ENCODE results near the gene DMBX1. TPM values are rescaled to one million over a fixed set of nuclear protein-coding genes. Genes with fewer than 3 reads are reported as not detected.
A peak's percentile ranks its signal among the peaks of the same experiment; 100 is the strongest.

DMBX1 gene
- total and polyA plus RNA-seq, 9 of the 15 experiments (the other 6 are each of a cell fraction or from before 2014, with no cell fraction given) = 0.25 to 4.3 (median 1.0) TPM

DNA sequence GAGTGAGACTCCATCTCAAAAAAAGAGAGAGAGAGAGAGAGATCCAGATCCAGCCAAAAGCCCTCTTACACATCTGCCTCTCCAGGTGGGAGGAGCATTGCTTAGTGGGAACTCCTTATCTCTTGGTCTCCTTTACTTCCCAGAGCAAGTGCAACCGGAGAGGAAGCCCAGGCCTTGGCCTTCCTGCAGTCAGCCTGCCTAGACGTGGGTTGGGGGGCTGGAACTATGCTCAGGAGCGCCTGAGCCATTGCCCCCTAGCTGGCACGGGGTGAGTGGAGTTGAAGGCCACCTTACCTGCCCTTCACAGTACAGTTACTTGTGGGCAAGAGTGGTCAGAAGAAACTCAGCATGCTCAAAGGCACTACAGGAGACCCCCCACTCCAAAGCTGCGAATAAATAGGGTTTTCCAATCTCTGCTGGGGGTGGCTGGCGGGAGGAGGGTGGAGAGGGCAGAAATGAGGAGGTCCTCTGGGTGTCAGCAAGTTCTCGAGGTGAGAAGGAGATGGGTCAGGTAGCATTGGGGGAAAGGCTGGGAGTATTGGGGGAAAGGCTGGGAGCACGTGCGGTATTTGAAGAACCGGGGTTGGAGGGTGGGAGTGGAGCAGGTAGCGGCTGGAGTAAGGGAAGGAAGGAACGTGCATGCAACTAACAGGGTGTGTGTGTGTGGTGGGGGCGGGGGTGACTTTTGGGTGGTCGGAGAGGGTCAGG is 4.7 kb upstream of the DMBX1 start (continued):
- TF ChIP-seq, protein P1, sequence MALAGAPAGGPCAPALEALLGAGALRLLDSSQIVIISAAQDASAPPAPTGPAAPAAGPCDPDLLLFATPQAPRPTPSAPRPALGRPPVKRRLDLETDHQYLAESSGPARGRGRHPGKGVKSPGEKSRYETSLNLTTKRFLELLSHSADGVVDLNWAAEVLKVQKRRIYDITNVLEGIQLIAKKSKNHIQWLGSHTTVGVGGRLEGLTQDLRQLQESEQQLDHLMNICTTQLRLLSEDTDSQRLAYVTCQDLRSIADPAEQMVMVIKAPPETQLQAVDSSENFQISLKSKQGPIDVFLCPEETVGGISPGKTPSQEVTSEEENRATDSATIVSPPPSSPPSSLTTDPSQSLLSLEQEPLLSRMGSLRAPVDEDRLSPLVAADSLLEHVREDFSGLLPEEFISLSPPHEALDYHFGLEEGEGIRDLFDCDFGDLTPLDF (CRISPR knock-in tag; IDR thresholded peaks at IDR 0.05) = 0 out of 2 replicates have a peak, but pooled peaks have one; percentile 43
- TF ChIP-seq HNRNPLL (IDR thresholded peaks at IDR 0.05; ENCODE audit: low read depth, low read length, poor library complexity, severe bottlenecking) = no peak
- no peak for TF ChIP-seq TCFL5 (CRISPR knock-in tag; conservative IDR thresholded peaks at IDR 0.05)
- no peak for TF ChIP-seq TFAM (CRISPR knock-in tag; conservative IDR thresholded peaks at IDR 0.05)
- TF ChIP-seq, protein P2, sequence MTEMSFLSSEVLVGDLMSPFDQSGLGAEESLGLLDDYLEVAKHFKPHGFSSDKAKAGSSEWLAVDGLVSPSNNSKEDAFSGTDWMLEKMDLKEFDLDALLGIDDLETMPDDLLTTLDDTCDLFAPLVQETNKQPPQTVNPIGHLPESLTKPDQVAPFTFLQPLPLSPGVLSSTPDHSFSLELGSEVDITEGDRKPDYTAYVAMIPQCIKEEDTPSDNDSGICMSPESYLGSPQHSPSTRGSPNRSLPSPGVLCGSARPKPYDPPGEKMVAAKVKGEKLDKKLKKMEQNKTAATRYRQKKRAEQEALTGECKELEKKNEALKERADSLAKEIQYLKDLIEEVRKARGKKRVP (CRISPR knock-in tag; IDR thresholded peaks at IDR 0.05) = no peak
- TF ChIP-seq ZNF436 (CRISPR knock-in tag; IDR thresholded peaks at IDR 0.05) = no peak
- TF ChIP-seq HIVEP1 (CRISPR knock-in tag; IDR thresholded peaks at IDR 0.05) = no peak
- TF ChIP-seq ZNF668 (CRISPR knock-in tag; IDR thresholded peaks at IDR 0.05) = no peak
- TF ChIP-seq, protein P3, sequence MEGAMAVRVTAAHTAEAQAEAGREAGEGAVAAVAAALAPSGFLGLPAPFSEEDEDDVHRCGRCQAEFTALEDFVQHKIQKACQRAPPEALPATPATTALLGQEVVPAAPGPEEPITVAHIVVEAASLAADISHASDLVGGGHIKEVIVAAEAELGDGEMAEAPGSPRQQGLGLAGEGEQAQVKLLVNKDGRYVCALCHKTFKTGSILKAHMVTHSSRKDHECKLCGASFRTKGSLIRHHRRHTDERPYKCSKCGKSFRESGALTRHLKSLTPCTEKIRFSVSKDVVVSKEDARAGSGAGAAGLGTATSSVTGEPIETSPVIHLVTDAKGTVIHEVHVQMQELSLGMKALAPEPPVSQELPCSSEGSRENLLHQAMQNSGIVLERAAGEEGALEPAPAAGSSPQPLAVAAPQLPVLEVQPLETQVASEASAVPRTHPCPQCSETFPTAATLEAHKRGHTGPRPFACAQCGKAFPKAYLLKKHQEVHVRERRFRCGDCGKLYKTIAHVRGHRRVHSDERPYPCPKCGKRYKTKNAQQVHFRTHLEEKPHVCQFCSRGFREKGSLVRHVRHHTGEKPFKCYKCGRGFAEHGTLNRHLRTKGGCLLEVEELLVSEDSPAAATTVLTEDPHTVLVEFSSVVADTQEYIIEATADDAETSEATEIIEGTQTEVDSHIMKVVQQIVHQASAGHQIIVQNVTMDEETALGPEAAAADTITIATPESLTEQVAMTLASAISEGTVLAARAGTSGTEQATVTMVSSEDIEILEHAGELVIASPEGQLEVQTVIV (CRISPR knock-in tag; IDR thresholded peaks at IDR 0.05; ENCODE audit: borderline replicate concordance) = no peak
- no peak for TF ChIP-seq BDP1 (IDR thresholded peaks at IDR 0.05; ENCODE audit: insufficient read depth, insufficient read length)
- TF ChIP-seq ZNF3 (CRISPR knock-in tag; IDR thresholded peaks at IDR 0.05) = no peak
- TF ChIP-seq, protein P4, sequence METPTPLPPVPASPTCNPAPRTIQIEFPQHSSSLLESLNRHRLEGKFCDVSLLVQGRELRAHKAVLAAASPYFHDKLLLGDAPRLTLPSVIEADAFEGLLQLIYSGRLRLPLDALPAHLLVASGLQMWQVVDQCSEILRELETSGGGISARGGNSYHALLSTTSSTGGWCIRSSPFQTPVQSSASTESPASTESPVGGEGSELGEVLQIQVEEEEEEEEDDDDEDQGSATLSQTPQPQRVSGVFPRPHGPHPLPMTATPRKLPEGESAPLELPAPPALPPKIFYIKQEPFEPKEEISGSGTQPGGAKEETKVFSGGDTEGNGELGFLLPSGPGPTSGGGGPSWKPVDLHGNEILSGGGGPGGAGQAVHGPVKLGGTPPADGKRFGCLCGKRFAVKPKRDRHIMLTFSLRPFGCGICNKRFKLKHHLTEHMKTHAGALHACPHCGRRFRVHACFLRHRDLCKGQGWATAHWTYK (CRISPR knock-in tag; IDR thresholded peaks at IDR 0.05) = no peak
- no peak for TF ChIP-seq SLC30A9 (CRISPR knock-in tag; IDR thresholded peaks at IDR 0.05)
- TF ChIP-seq, protein P5, sequence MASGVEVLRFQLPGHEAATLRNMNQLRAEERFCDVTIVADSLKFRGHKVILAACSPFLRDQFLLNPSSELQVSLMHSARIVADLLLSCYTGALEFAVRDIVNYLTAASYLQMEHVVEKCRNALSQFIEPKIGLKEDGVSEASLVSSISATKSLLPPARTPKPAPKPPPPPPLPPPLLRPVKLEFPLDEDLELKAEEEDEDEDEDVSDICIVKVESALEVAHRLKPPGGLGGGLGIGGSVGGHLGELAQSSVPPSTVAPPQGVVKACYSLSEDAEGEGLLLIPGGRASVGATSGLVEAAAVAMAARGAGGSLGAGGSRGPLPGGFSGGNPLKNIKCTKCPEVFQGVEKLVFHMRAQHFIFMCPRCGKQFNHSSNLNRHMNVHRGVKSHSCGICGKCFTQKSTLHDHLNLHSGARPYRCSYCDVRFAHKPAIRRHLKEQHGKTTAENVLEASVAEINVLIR (CRISPR knock-in tag; IDR thresholded peaks at IDR 0.05) = no peak
- TF ChIP-seq, protein P6, sequence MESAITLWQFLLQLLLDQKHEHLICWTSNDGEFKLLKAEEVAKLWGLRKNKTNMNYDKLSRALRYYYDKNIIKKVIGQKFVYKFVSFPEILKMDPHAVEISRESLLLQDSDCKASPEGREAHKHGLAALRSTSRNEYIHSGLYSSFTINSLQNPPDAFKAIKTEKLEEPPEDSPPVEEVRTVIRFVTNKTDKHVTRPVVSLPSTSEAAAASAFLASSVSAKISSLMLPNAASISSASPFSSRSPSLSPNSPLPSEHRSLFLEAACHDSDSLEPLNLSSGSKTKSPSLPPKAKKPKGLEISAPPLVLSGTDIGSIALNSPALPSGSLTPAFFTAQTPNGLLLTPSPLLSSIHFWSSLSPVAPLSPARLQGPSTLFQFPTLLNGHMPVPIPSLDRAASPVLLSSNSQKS (CRISPR knock-in tag; IDR thresholded peaks at IDR 0.05) = no peak
- no peak for TF ChIP-seq CEBPG (CRISPR knock-in tag; IDR thresholded peaks at IDR 0.05)
- TF ChIP-seq CEBPG (tag; conservative IDR thresholded peaks at IDR 0.05 in 1 of 2, IDR thresholded peaks at IDR 0.05 in 1 of 2) = no peak
- TF ChIP-seq RCOR1 (IDR thresholded peaks at IDR 0.05; ENCODE audit: borderline replicate concordance in 1 of 2, low read depth in 2 of 2, low read length in 2 of 2) = peak in 1 of 2 experiments; percentile 66; a peak in 2 of 4 replicates
